Gastrocnemius medialis (tissue), 4 donors: ENCODE measurements around the gene TAPBP. TPM values are rescaled to one million over a fixed set of nuclear protein-coding genes. Genes with fewer than 3 reads are reported as not detected.
"Not testable (repeated sequence)": the region's sequence is repeated elsewhere in the genome, so short reads cannot be mapped to it uniquely, and the experiment has no call there.

Experiments used
- ATAC-seq, 2 donors: fragments of 150-250 bp; one replicate each; pipeline ENCODE4 v1.9.1; 2016
- DNase-seq, 2 donors: peaks; one replicate each; pipeline ENCODE4 v3.0.0-alpha.2; 2019
- H3K27ac ChIP-seq, 4 donors: fragments of 200-600 bp; sonication (generic); 1 replicate in 1 of 4; 2 replicates in 3 of 4; pipeline ENCODE4 v1.5.1; 2016 to 2018; ENCODE audit warnings: mild to moderate bottlenecking in 2 of 4, moderate library complexity in 1 of 4
- H3K27me3 ChIP-seq, 3 donors: fragments of 200-600 bp; sonication (generic) in 2 of 3; 1 replicate in 1 of 3; 2 replicates in 2 of 3; pipeline versions ENCODE4 v1.5.1 to v1.6.0; 2016 to 2019; ENCODE audit warnings: mild to moderate bottlenecking in 1 of 3, moderate library complexity in 1 of 3
- H3K36me3 ChIP-seq, 2 donors: fragments of 200-600 bp; sonication (generic) in 1 of 2; one replicate each; pipeline ENCODE4 v1.5.1; 2017 to 2018
- H3K4me1 ChIP-seq, 2 donors: fragments of 200-600 bp; sonication (generic) in 1 of 2; one replicate each; pipeline ENCODE4 v1.5.1; 2016 to 2017; ENCODE audit warnings: mild to moderate bottlenecking in 2 of 2
- H3K4me3 ChIP-seq, 4 donors: fragments of 200-600 bp; sonication (generic) in 3 of 4; 1 replicate in 1 of 4; 2 replicates in 3 of 4; pipeline ENCODE4 v1.5.1; 2016 to 2019; ENCODE audit warnings: mild to moderate bottlenecking in 2 of 4
- H3K9me3 ChIP-seq, 3 donors: fragments of 200-600 bp; sonication (generic) in 2 of 3; 1 replicate in 1 of 3; 2 replicates in 2 of 3; pipeline ENCODE4 v1.5.1; 2016 to 2019
- CTCF ChIP-seq, 5 experiments: fragments of 450-650 bp in 3 of 5; fragments of 200-600 bp in 2 of 5; sonication (generic) in 2 of 5; IDR thresholded peaks in 4 of 5; conservative IDR thresholded peaks in 1 of 5; 1 replicate in 4 of 5; 2 replicates in 1 of 5; pipeline ENCODE4 v1.5.1; 2016 to 2019; ENCODE audit warnings: antibody characterized with exemption in 5 of 5, mild to moderate bottlenecking in 3 of 5, moderate library complexity in 3 of 5
- POLR2A ChIP-seq, 2 donors: fragments of 450-650 bp; IDR thresholded peaks; one replicate each; pipeline ENCODE4 v1.6.1; 2017; ENCODE audit warnings: antibody characterized with exemption in 2 of 2, mild to moderate bottlenecking in 2 of 2, moderate library complexity in 2 of 2
- in situ Hi-C, 4 donors: fragments of 200-750 bp; cut with MboI; loops; one replicate each; pipeline versions ENCODE4 v1.15.0 to v1.8.0; 2017; ENCODE audit warnings: low sequenced_read_pairs in 4 of 4
- intact Hi-C: fragments of 100-400 bp; cut with DNase I; formaldehyde crosslinking; loops from one replicate; pipeline ENCODE4 v1.15.1; 2023; ENCODE audit warnings: low total_unique reads
- total RNA-seq, 4 donors: library from RNA; depleted of rRNA; stranded (reverse); fragments of >200 nt; gene quantifications; one replicate each; pipeline versions ENCODE4 v1.1.0 to v1.2.3, GENCODE V29; 2016

The TAPBP gene
- total RNA-seq, 4 donors from 2014 or later = 15.9 to 42.4 (median 36.5) TPM

DNA sequence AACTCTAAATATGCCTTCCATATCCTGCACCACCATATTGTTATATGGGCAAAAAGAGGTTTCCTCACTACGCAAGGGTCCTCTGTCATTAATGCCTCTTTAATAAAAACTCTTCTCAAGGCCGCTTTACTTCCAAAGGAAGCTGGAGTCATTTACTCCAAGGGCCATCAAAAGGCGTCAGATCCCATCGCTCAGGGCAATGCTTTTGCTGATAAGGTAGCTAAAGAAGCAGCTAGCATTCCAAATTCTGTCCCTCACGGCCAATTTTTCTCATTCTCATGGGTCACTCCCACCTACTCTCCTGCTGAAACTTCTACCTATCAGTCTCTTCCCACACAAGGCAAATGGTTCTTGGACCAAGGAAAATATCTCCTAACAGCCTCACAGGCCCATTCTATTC, 33.9 kb upstream of the TAPBP start:
- Histone ChIP-seq H3K36me3 (no peaks in the 10 kb centered on the region), H3K4me1 (peaks cover 0 to 3% of the 10 kb centered on the region in 2 donors), H3K27me3 (no peaks in the 10 kb centered on the region), H3K4me3 (no peak overlapping the region), H3K27ac (no peak overlapping the region), H3K9me3 (no peaks in the 10 kb centered on the region)
- intact Hi-C loops (no loop called here), in situ Hi-C loops (no loop called here)
- TF ChIP-seq POLR2A (IDR thresholded peaks at IDR 0.05) = no peak
- ATAC-seq (no peak), DNase-seq (no peak)

- intact Hi-C loops, H3K4me1 ChIP-seq, ATAC-seq, H3K27me3 ChIP-seq, H3K36me3 ChIP-seq, DNase-seq, H3K4me3 ChIP-seq, H3K9me3 ChIP-seq, in situ Hi-C loops, H3K27ac ChIP-seq: not testable (repeated sequence)
Measured at GRCh38 chr6:33346972-33347371, 33.1 kb upstream of the TAPBP start.

DNA sequence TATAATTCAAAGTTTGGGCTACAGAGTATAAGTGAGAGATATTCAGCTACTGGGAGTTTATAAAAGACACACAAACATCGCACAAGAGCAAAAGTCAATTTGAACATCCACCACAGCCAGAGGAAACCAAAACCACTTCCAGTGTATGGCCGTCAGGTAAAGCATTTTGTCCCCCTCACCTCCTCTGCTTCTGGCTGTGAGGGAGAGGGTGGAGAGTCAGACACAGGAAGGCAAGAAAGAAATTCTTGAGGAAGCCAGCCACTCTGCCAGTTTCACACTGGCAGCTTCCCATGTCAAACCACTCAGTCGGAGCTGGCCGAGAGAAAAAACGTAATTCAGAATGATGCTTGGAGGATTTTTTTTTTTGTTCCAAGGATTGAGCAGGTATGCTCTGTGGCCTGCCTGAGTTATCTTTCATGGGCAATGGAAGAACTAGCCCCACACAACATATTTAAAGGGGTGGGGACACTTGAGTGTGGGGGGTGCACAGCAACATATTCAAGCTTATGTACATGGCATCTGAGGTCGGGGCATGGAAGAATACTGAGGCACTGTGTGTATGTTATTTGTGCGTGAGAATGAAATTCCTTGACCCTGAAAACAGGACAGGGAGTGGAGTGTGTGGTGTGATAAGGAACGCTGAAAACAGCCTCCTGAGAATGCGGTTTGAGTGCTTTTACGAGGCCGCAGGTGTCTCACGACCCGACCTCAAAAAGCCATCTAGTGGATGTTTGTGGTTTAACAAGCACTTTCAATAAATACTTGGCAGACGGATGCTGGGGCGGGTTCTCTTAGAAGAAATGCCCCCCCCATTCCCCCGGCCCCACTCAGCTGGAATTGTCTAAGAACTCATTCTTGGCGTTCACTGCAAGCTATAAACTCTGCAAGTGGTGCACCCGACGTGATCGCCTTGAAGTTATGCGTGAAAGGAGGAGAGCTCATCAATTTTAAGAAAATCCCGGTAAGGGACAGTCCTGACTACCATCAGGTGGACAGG, 31.1 kb upstream of the TAPBP start:
- Histone ChIP-seq H3K27ac (no peak overlapping the region), H3K9me3 (no peaks in the 10 kb centered on the region), H3K36me3 (no peaks in the 10 kb centered on the region), H3K4me3 (no peak overlapping the region), H3K4me1 (peaks cover 0 to 3% of the 10 kb centered on the region in 2 donors), H3K27me3 (no peaks in the 10 kb centered on the region)
- peak in 1 of 2 donors; percentile 64 for ATAC-seq
- intact Hi-C loops = loop anchor here (1.0 kb wide), 2 partner anchors 22 to 68 kb away; partner anchors contain the start of gene B3GALT4
- in situ Hi-C loops = no loop called here
- TF ChIP-seq POLR2A (IDR thresholded peaks at IDR 0.05) (no peak), CTCF (IDR thresholded peaks at IDR 0.05 in 4 of 5, conservative IDR thresholded peaks at IDR 0.05 in 1 of 5) (peak; percentile 33 to 64 (median 56))
- peak; percentile 24 to 36 for DNase-seq

DNA sequence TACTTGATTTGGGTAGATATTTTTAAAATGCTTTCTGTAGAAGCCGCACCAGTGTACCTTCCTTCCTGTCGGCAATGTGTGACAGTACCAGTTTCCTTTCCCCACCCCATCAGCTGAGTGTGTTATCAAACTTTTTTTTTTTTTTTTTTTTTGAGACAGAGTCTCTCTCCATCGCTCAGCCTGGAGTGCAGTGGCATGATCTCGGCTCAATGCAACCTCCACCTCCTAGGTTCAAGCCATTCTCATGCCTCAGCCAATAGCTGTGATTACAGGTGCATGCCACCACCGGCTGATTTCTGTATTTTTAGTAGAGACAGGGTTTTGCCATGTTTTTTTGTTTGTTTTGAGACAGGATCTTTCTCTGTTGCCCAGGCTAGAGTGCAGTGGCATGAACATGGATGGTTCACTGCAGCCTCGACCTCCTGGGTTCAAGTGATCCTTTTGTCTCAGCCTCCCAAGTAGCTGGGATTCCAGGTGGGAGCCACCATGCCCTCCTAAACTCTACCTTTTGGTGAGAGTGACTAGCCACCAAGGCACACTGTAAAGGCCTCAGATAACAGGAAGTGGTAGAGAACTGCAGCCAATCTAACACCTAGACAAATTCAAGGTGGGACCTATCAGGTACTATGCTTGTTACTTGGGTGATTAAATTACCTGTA, 30.2 kb upstream of the TAPBP start:
- Histone ChIP-seq H3K27me3 (no peaks in the 10 kb centered on the region), H3K4me3 (no peak overlapping the region), H3K4me1 (peaks cover 0 to 3% of the 10 kb centered on the region in 2 donors), H3K9me3 (no peaks in the 10 kb centered on the region), H3K27ac (no peak overlapping the region), H3K36me3 (no peaks in the 10 kb centered on the region)
- DNase-seq (no peak), ATAC-seq (no peak)
- in situ Hi-C loops = no loop called here
- intact Hi-C loops = no loop called here
- TF ChIP-seq CTCF (IDR thresholded peaks at IDR 0.05 in 4 of 5, conservative IDR thresholded peaks at IDR 0.05 in 1 of 5) (no peak), POLR2A (IDR thresholded peaks at IDR 0.05) (no peak)

GRCh38 chr6:33343606-33343952, 29.7 kb upstream of the TAPBP start:
- H3K9me3 ChIP-seq, ATAC-seq, DNase-seq, H3K27me3 ChIP-seq, intact Hi-C loops, in situ Hi-C loops, H3K4me1 ChIP-seq, H3K36me3 ChIP-seq, H3K4me3 ChIP-seq, H3K27ac ChIP-seq: not testable (repeated sequence)

DNA sequence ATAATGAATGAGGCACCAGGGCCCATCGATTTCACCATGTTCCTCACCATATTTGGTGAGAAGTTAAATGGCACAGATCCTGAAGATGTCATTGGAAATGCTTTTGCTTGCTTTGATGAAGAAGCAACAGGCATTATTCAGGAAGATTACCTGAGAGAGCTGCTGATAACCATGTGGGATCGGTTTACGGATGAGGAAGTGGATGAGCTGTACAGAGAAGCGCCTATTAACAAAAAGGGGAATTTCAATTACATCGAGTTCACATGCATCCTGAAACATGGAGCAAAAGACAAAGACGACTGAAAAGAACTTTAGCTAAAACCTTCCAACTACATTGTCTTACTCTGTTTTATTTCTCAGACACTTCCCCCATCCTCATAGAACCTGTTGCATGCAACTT, 25.3 kb upstream of the TAPBP start:
- Histone ChIP-seq H3K27me3 (no peaks in the 10 kb centered on the region), H3K4me3 (no peak overlapping the region), H3K27ac (no peak overlapping the region), H3K4me1 (no peaks in the 10 kb centered on the region), H3K36me3 (no peaks in the 10 kb centered on the region), H3K9me3 (no peaks in the 10 kb centered on the region)
- intact Hi-C loops = no loop called here
- ATAC-seq = no peak
- in situ Hi-C loops = no loop called here
- no peak for TF ChIP-seq POLR2A (IDR thresholded peaks at IDR 0.05)
- no peak for TF ChIP-seq CTCF (IDR thresholded peaks at IDR 0.05 in 4 of 5, conservative IDR thresholded peaks at IDR 0.05 in 1 of 5)
- DNase-seq = no peak
